BLaER1 treated with 17β-estradiol and CSF1 and Interleukin-3, amounts not matched to agents 10 nM and 100 nM (cell line): ENCODE data around the gene SLC35C1.

Experiments used
- H3K27ac ChIP-seq, 11 experiments: shearing (Covaris generic); formaldehyde crosslinking; 2 replicates each; pipeline ENCODE4 v1.8.1; 2022
- H3K27me3 ChIP-seq, 11 experiments: shearing (Covaris generic); formaldehyde crosslinking; 2 replicates each; pipeline ENCODE4 v1.8.1; 2022
- H3K36me3 ChIP-seq, 11 experiments: shearing (Covaris generic); formaldehyde crosslinking; 2 replicates each; pipeline ENCODE4 v1.8.1; 2022
- H3K4me1 ChIP-seq, 10 experiments: shearing (Covaris generic); formaldehyde crosslinking; 2 replicates each; pipeline ENCODE4 v1.8.1; 2022
- H3K4me2 ChIP-seq, 11 experiments: shearing (Covaris generic); formaldehyde crosslinking; 2 replicates each; pipeline ENCODE4 v1.8.1; 2022
- H3K4me3 ChIP-seq, 10 experiments: shearing (Covaris generic); formaldehyde crosslinking; 2 replicates each; pipeline ENCODE4 v1.8.1; 2022
- H3K9ac ChIP-seq, 11 experiments: shearing (Covaris generic); formaldehyde crosslinking; 2 replicates each; pipeline ENCODE4 v1.8.1; 2022
- H3K9me3 ChIP-seq, 11 experiments: shearing (Covaris generic); formaldehyde crosslinking; replicated peaks in 1 of 11; 2 replicates each; pipeline ENCODE4 v1.8.1; 2022
- H4K20me1 ChIP-seq, 11 experiments: shearing (Covaris generic); formaldehyde crosslinking; 2 replicates each; pipeline ENCODE4 v1.8.1; 2022
- Cebpa-rat ChIP-seq, 11 experiments: shearing (Covaris generic); IDR thresholded peaks; 2 replicates each; pipeline ENCODE4 v1.8.1; 2022

The SLC35C1 gene

DNA sequence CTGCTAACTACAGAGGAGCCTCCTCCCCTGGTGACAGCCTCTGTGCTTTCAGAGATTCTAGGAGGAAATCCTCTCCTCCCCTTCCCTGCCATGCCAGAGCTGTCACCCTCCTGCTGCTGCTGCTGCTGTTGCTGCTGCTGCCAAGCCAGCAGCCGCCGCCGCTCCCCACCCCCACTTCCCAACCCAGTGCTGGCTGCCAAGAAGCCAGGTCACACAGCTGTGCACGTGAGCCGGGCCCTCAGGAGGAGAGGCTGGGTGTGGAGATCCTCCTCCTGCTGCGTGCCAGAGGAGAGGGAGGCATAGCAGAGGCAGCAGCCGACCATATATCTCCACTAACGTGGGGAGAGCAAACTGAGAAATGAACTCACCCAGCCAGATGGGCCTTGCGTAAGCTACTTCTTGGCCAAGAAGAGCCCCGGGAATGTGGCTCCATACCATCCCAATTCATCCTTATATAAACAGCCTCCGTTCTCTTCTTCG, 54.8 kb downstream of the SLC35C1 start:
- Histone ChIP-seq H3K9me3 (no peaks in the 10 kb centered on the region), H4K20me1 (peaks cover 18 to 63% (median 36%) of the 10 kb centered on the region in 11 experiments; a peak in 19 of 22 replicates), H3K36me3 (peaks cover 75 to 100% (median 94%) of the 10 kb centered on the region in 11 experiments), H3K9ac (no peak overlapping the region), H3K4me1 (peaks cover 0 to 31% (median 4%) of the 10 kb centered on the region in 10 experiments; a peak in 11 of 20 replicates), H3K4me3 (no peak overlapping the region), H3K27me3 (no peaks in the 10 kb centered on the region), H3K27ac (peak overlapping the region in 1 of 11 experiments; percentile 78; a peak in 1 of 22 replicates), H3K4me2 (no peak overlapping the region)
- TF ChIP-seq Cebpa-rat (IDR thresholded peaks at IDR 0.05) = no peak

DNA sequence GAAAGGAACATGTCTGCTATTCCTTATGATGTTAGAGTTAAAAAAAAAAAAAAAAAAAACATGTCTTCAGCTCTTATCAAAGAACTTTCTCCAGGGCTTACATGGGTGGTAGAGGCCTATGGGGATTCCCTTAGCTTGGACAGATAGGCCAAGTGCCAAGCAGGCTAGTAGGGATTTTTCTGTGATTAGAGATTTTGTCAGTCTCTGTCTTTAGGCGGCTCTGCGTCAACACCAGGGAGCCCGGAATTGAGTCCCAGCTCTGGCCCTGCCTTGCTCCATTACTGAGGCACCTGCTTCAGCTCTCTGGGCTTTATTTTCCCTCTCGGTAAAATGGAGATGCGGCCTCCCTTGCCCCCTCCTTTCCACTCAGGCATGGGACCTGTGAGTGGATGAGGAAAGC, 55.4 kb downstream of the SLC35C1 start:
- no peak overlapping the region for H3K4me2 ChIP-seq
- no peak overlapping the region for H3K9ac ChIP-seq
- H3K36me3 ChIP-seq = peaks cover 81 to 100% (median 97%) of the 10 kb centered on the region in 11 experiments
- peaks cover 12 to 57% (median 29%) of the 10 kb centered on the region in 11 experiments; a peak in 18 of 22 replicates for H4K20me1 ChIP-seq
- no peak for TF ChIP-seq Cebpa-rat (IDR thresholded peaks at IDR 0.05)
- H3K27ac ChIP-seq = no peak overlapping the region
- H3K4me3 ChIP-seq = no peak overlapping the region
- H3K9me3 ChIP-seq = no peaks in the 10 kb centered on the region
- H3K27me3 ChIP-seq = no peaks in the 10 kb centered on the region
- peaks cover 0 to 31% (median 4%) of the 10 kb centered on the region in 10 experiments; a peak in 11 of 20 replicates for H3K4me1 ChIP-seq

DNA sequence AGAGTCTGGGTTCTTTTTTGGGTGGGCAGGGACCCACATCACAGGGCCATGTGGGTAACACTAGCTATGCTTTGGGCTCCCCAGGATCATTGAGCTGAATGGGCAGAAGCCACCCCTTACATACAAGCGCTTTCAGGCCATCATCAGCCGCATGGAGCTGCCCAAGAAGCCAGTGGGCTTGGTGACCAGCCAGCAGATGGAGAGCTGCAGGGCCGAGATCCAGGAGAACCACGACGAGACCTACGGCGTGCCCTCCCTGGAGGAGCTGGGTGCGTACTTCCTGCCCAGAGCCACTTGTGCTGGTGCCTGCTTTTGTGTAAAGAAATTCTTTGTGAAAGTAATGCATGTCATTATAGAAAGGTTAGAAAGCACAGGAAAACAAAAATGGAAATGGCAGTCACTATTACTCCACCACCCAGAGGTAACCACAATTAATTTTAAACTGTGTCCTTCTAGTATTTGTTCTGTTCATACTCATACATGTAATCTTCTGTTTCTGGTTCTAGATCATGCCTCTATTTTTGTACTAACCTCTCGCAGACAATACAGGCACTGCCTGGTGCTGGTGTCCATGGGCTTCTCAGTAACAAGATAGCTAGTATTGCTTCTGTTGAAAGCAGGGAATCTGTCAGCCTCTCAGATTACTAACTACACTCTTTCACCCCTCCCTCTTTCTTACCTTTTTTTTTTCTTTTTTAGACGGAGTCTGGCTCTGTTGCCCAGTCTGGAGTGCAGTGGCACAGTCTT, 56.0 kb downstream of the SLC35C1 start:
- Histone ChIP-seq H3K27me3 (no peaks in the 10 kb centered on the region), H3K9ac (no peak overlapping the region), H4K20me1 (peaks cover 6 to 54% (median 23%) of the 10 kb centered on the region in 11 experiments; a peak in 17 of 22 replicates), H3K27ac (no peak overlapping the region), H3K4me1 (peaks cover 0 to 30% (median 4%) of the 10 kb centered on the region in 10 experiments; a peak in 11 of 20 replicates), H3K9me3 (no peaks in the 10 kb centered on the region), H3K4me2 (no peak overlapping the region), H3K4me3 (no peak overlapping the region), H3K36me3 (peaks cover 83 to 100% (median 97%) of the 10 kb centered on the region in 11 experiments)
- no peak for TF ChIP-seq Cebpa-rat (IDR thresholded peaks at IDR 0.05)
